HepG2 (cell line): ENCODE data around the gene AZU1. TPM values are rescaled to one million over a fixed set of nuclear protein-coding genes. Genes with fewer than 3 reads are reported as not detected.

ENCODE experiments used
- ATAC-seq: fragments of 200-7000 bp; cut with Tn5 transposase; 3 replicates; pipeline ENCODE4 v1.9.1; 2020; ENCODE audit warnings: mild to moderate bottlenecking, moderate library complexity
- BruUV-seq: library from RNA; stranded (reverse); fragments of 400-500 nt; replicated peaks from 2 replicates; lab custom pipeline; 2021; lab: Mats Ljungman, UMichigan
- CTCF ChIA-PET: fragments of 300-600 bp; formaldehyde crosslinking; extraction: SDS; loops from one replicate; lab custom pipeline; 2021; ENCODE audit warnings: low total read pairs, inconsistent platforms, low intra/inter-chr PET ratio; lab: Yijun Ruan, JAX
- POLR2A ChIA-PET: fragments of 350-600 bp; sonication (Branson Sonifier 250); formaldehyde crosslinking; loops from one replicate; lab custom pipeline; 2020; ENCODE audit warnings: antibody characterized with exemption, inconsistent platforms; lab: Yijun Ruan, JAX
- DNase-seq: peaks from one replicate; pipeline ENCODE4 v3.0.0-alpha.2; 2015; ENCODE audit warnings: low spot score
- FAIRE-seq: peaks from 3 replicates; lab custom pipeline; 2011; peaks lifted over from hg19 to GRCh38; lab: Jason Lieb, UNC
- H2AFZ ChIP-seq: one replicate; pipeline ENCODE4 v1.6.1; 2011; ENCODE audit warnings: low read length, inconsistent platforms
- H3K27ac ChIP-seq: fragments of 300-600 bp; 3 replicates; pipeline ENCODE4 v1.8.0; 2011; ENCODE audit warnings: mixed run types, mild to moderate bottlenecking, mixed read lengths, low read length, inconsistent platforms; ENCODE audit not compliant: insufficient read depth; ENCODE audit errors: extremely low read length
- H3K27me3 ChIP-seq, 2 experiments: fragments of 200-600 bp in 1 of 2; 2 replicates in 1 of 2; 3 replicates in 1 of 2; pipeline versions ENCODE4 v1.6.0 to v1.8.0; 2011; ENCODE audit warnings: low read length in 2 of 2, mild to moderate bottlenecking in 2 of 2, moderate library complexity in 2 of 2, inconsistent platforms in 1 of 2; ENCODE audit not compliant: insufficient read depth in 2 of 2, control insufficient read depth in 1 of 2
- H3K36me3 ChIP-seq, 2 experiments: fragments of 200-600 bp in 1 of 2; replicated peaks in 1 of 2; 2 replicates in 1 of 2; 3 replicates in 1 of 2; pipeline versions ENCODE4 v1.5.1 to v1.8.0; 2011; ENCODE audit warnings: low read length in 2 of 2, inconsistent platforms in 1 of 2; ENCODE audit not compliant: insufficient read depth in 2 of 2, control insufficient read depth in 1 of 2
- H3K4me1 ChIP-seq: 2 replicates; pipeline ENCODE4 v1.5.1; 2012; ENCODE audit warnings: low read length, inconsistent platforms; ENCODE audit not compliant: insufficient read depth
- H3K4me2 ChIP-seq: 2 replicates; pipeline ENCODE4 v1.6.0; 2011; ENCODE audit warnings: low read depth, low read length, inconsistent platforms
- H3K4me3 ChIP-seq, 3 experiments: fragments of 200-600 bp in 1 of 3; sonication (generic), shearing (Covaris generic) in 1 of 3; replicated peaks in 1 of 3; 2 replicates each; pipeline ENCODE4 v1.5.1; 2011 to 2016; ENCODE audit warnings: low read length in 3 of 3, inconsistent platforms in 2 of 3, low read depth in 2 of 3, mild to moderate bottlenecking in 2 of 3, control low read depth in 1 of 3, mixed read lengths in 1 of 3; ENCODE audit not compliant: insufficient read depth in 1 of 3
- H3K79me2 ChIP-seq: one replicate; pipeline ENCODE4 v1.6.1; 2011; ENCODE audit warnings: low read length, inconsistent platforms; ENCODE audit not compliant: insufficient read depth
- H3K9ac ChIP-seq: 2 replicates; pipeline ENCODE4 v1.6.0; 2011; ENCODE audit warnings: mild to moderate bottlenecking, low read depth, low read length, inconsistent platforms; ENCODE audit not compliant: insufficient read depth
- H3K9me3 ChIP-seq: 2 replicates; pipeline ENCODE4 v1.5.1; 2012; ENCODE audit warnings: mild to moderate bottlenecking, low read length
- H4K20me1 ChIP-seq: 2 replicates; pipeline ENCODE4 v1.6.0; 2011; ENCODE audit warnings: inconsistent platforms, mild to moderate bottlenecking, low read length, moderate library complexity; ENCODE audit not compliant: insufficient read depth
- DNMT1 ChIP-seq: sonication (generic); formaldehyde crosslinking; IDR thresholded peaks from 2 replicates; pipeline ENCODE4 v1.5.1; 2020; ENCODE audit warnings: mild to moderate bottlenecking, missing genetic modification reagents
- FOXA1 ChIP-seq, 2 experiments: fragments of 450-650 bp in 1 of 2; sonication (generic) in 1 of 2; formaldehyde crosslinking in 1 of 2; IDR thresholded peaks; 2 replicates each; pipeline versions ENCODE4 v1.4.0 to v1.6.1; 2016 to 2020; ENCODE audit warnings: missing genetic modification reagents in 1 of 2
- FOXO4 ChIP-seq: sonication (generic); formaldehyde crosslinking; conservative IDR thresholded peaks from 2 replicates; pipeline ENCODE4 v1.8.1; 2023; ENCODE audit warnings: missing genetic modification reagents
- HNF1B ChIP-seq: sonication (generic); formaldehyde crosslinking; IDR thresholded peaks from 2 replicates; pipeline ENCODE4 v1.5.1; 2020; ENCODE audit warnings: mild to moderate bottlenecking, moderate library complexity, missing genetic modification reagents
- MEIS2 ChIP-seq: sonication (generic); formaldehyde crosslinking; IDR thresholded peaks from 2 replicates; pipeline ENCODE4 v1.9.0; 2021; ENCODE audit warnings: mild to moderate bottlenecking, missing genetic modification reagents
- POLR2A ChIP-seq, 2 experiments: IDR thresholded peaks; 2 replicates each; pipeline ENCODE4 v1.6.1; 2011; ENCODE audit warnings: low read depth in 2 of 2, low read length in 2 of 2, mild to moderate bottlenecking in 1 of 2, moderate library complexity in 1 of 2; ENCODE audit not compliant: insufficient read depth in 1 of 2
- ZNF3 ChIP-seq: IDR thresholded peaks from 2 replicates; pipeline ENCODE4 v1.7.0; 2017; ENCODE audit warnings: inconsistent platforms
- ZNF30 ChIP-seq: sonication (generic); formaldehyde crosslinking; IDR thresholded peaks from 2 replicates; pipeline ENCODE4 v1.5.0; 2020; ENCODE audit warnings: mild to moderate bottlenecking, missing genetic modification reagents
- WGBS: methylation state at CpG from one replicate; pipeline ENCODE4 v1.1.6; 2017; ENCODE audit warnings: low lambda C conversion rate; 5-methylcytosine and 5-hydroxymethylcytosine counted together
- in situ Hi-C: cut with HindIII; loops from 2 replicates; pipeline ENCODE4 v1.10.0; 2017; ENCODE audit warnings: low pct_unique_long_range_greater_than_20kb; ENCODE audit not compliant: extremely low pct_ligation_motif_present
- intact Hi-C: fragments of 100-400 bp; cut with micrococcal nuclease; formaldehyde crosslinking; loops from one replicate; pipeline ENCODE4 v1.10.0; 2022; ENCODE audit not compliant: unreplicated experiment
- polyA plus RNA-seq, 8 experiments: library from polyadenylated mRNA; depleted of rRNA in 3 of 8; stranded (reverse) in 7 of 8; unstranded in 1 of 8; fragments of >200 nt; fragmentation: Illumina TruSeq in 4 of 8; extraction: Trizol in 4 of 8; gene quantifications; 2 replicates each; pipeline versions ENCODE4 v1.2.1 to v1.2.3, GENCODE V29; 2011 to 2016; ENCODE audit warnings: low read depth in 4 of 8, missing spikeins in 1 of 8, mixed read lengths in 1 of 8; ENCODE audit not compliant: insufficient read depth in 1 of 8
- total RNA-seq, 5 experiments: library from RNA; depleted of rRNA; stranded (reverse); fragments of >200 nt; fragmentation: Illumina TruSeq; extraction: Trizol; gene quantifications; 2 replicates each; pipeline ENCODE4 v1.2.3, GENCODE V29; 2016; ENCODE audit warnings: low read depth in 1 of 5

AZU1 gene
- total and polyA plus RNA-seq, 2 of the 13 experiments (the other 11 are each of a cell fraction or from before 2014, with no cell fraction given) = not detected

- TF ChIP-seq FOXO4 (CRISPR knock-in tag) = no peak
- no peak for TF ChIP-seq HNF1B (CRISPR knock-in tag)
- TF ChIP-seq ZNF3 (CRISPR knock-in tag) = no peak
- no peak for TF ChIP-seq ZNF30
- no peak for TF ChIP-seq FOXA1 (IDR thresholded peaks at IDR 0.05)
- TF ChIP-seq FOXA1 (CRISPR knock-in tag; IDR thresholded peaks at IDR 0.05) = no peak
- no peak for TF ChIP-seq POLR2A (IDR thresholded peaks at IDR 0.05; ENCODE audit: insufficient read depth in 1 of 2, low read depth in 2 of 2, low read length in 2 of 2)
- TF ChIP-seq DNMT1 (CRISPR knock-in tag) = no peak
These were observed 24.7 kb downstream of the AZU1 start, which contains the start of gene ELANE (continued) for GRCh38 chr19:852136-853013.

- BruUV-seq = no TSS peak
- DNase-seq (no peak), FAIRE-seq (no peak), ATAC-seq (no peak)
- Histone ChIP-seq H3K4me2 (no peak overlapping the region), H4K20me1 (no peaks in the 10 kb centered on the region), H3K79me2 (no peaks in the 10 kb centered on the region), H3K27me3 (peaks cover 2 to 23% of the 10 kb centered on the region in 2 experiments; a peak in 4 of 5 replicates), H3K36me3 (no peaks in the 10 kb centered on the region), H2AFZ (no peak overlapping the region), H3K4me1 (peaks cover 11% of the 10 kb centered on the region; the same call in 1 of the 2 replicates)
- CTCF ChIA-PET = no interaction called here
- in situ Hi-C loops = loop anchor here (10.0 kb wide), 1 partner anchor 88 kb away; no protein-coding TSS in a partner anchor
- POLR2A ChIA-PET = no interaction called here
- 70% methylated on average over 31 of the region's 67 CpGs for WGBS
- TF ChIP-seq MEIS2 = no peak
- TF ChIP-seq, all 625 proteins: peak for 0
- intact Hi-C loops = no loop called here
- no peak overlapping the region for H3K27ac ChIP-seq
- no peak overlapping the region for H3K9ac ChIP-seq
- H3K4me3 ChIP-seq = no peak overlapping the region
- no peaks in the 10 kb centered on the region for H3K9me3 ChIP-seq
These were observed 25.5 kb downstream of the AZU1 start for GRCh38 chr19:853014-853585.
